ENCODE data around the gene GPR25.

DNA sequence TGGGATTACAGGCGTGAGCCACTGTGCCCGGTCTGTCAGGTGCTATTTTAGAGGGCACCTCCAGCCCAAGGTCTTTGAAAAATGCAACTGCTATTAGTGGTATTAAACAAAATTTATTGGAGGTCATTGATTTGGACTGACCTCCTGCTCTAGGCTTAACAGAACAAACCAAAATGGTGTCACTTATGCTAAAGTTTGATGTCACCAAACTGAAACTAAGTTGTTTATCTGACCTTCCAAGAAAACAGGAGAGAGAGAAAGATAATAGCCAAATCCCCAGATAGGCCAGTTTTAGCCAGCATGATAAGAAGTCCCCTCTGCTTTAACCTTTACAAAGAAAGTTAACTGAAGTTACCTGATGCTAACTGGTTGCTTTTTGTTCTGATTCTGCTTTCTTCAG is 13.8 kb downstream of the GPR25 start:
- TF ChIP-seq, protein P1, sequence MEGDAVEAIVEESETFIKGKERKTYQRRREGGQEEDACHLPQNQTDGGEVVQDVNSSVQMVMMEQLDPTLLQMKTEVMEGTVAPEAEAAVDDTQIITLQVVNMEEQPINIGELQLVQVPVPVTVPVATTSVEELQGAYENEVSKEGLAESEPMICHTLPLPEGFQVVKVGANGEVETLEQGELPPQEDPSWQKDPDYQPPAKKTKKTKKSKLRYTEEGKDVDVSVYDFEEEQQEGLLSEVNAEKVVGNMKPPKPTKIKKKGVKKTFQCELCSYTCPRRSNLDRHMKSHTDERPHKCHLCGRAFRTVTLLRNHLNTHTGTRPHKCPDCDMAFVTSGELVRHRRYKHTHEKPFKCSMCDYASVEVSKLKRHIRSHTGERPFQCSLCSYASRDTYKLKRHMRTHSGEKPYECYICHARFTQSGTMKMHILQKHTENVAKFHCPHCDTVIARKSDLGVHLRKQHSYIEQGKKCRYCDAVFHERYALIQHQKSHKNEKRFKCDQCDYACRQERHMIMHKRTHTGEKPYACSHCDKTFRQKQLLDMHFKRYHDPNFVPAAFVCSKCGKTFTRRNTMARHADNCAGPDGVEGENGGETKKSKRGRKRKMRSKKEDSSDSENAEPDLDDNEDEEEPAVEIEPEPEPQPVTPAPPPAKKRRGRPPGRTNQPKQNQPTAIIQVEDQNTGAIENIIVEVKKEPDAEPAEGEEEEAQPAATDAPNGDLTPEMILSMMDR (IDR thresholded peaks at IDR 0.05; ENCODE audit: insufficient read depth, low read length, poor library complexity, severe bottlenecking) = no peak
- TF ChIP-seq EZH2phosphoT487 (conservative IDR thresholded peaks at IDR 0.05; ENCODE audit: low read length) = no peak

Measured in SU-DHL-6 (cell line).